NCI-H82 treated with DMSO at 0.1 percent for 48 hours (cell line): ENCODE results near the gene OR6B1.
"Not testable (repeated sequence)": the region's sequence is repeated elsewhere in the genome, so short reads cannot be mapped to it uniquely, and the experiment has no call there.

ENCODE experiments used
- DNase-seq: peaks from one replicate; lab custom pipeline; 2025; ENCODE audit not compliant: unreplicated experiment; lab: John Stamatoyannopoulos, UW

OR6B1 gene

GRCh38 chr7:144037414-144038035 lies 37.4 kb downstream of the OR6B1 start:
- DNase-seq: no peak

- no peak for DNase-seq
Observed at GRCh38 chr7:144038887-144039286, 38.8 kb downstream of the OR6B1 start.

DNA sequence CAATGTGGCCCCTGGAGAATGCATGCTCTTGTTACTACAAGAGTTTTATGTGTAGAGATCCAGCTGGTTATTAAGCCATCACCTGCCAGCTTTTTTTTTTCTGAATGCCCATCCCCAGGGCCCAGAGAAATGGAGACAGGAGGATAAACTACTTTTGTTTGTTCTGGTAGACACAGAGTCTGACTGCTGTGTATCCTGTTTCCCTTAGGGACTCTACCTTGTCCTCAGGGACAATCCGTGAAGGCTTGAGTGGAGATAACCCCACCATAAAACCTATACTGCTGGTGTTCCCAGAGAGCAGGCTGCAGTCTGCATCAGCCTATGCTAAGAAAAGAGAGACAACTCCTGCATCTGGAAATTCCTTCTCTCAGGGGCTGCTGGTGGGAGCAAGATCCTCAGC lies 48.5 kb downstream of the OR6B1 start, which contains the start of gene OR2A5:
Gene OR2A5 (plus strand): TSS at position 301 of the 400 bp plus-strand sequence. CDS start 1,454 bp downstream, outside the sequence.
- no peak for DNase-seq

GRCh38 chr7:144049491-144049890 lies 49.4 kb downstream of the OR6B1 start:
- peak; percentile 31 for DNase-seq

- peak; percentile 87 for DNase-seq
Observed at GRCh38 chr7:144050093-144050492, 50.0 kb downstream of the OR6B1 start.

- not testable (repeated sequence) for DNase-seq
Observed at GRCh38 chr7:144050884-144051283, 50.8 kb downstream of the OR6B1 start.

DNA sequence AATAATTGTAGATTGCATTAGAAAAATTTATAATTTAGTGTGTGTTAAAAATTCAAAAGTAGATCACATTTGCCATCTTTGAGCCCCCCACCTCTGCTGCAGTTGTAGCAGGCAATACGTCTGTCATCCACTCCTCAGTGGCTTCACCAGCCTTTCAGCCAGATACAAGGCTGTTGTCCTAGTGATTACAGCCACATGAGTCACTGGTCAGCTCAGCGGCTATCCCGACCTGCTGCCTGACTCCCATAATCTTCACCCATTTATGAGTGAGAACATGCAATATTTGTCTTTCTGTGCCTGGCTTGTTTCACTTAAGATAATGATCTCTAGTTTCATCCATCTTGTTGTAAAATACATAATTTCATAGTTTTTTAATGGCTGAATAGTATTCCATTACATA lies 57.8 kb downstream of the OR6B1 start:
- no peak for DNase-seq
